Stromal cell of bone marrow (primary cell): ENCODE data around the gene MANSC4.

Experiments used
- DNase-seq: peaks from one replicate; pipeline ENCODE4 v3.0.0-alpha.2; 2012; ENCODE audit warnings: low read depth

The MANSC4 gene

GRCh38 chr12:27779920-27780611 is at the start of gene MANSC4, which contains the start of gene KLHL42:
TSS of gene MANSC4 (minus strand) at chr12:27780236. CDS start at chr12:27771276, 8,960 bp downstream.
TSS of gene KLHL42 (plus strand) at chr12:27780233. CDS start at chr12:27780331, 98 bp downstream.
- DNase-seq, result peak; percentile 44

GRCh38 chr12:27828196-27828595 is 48.2 kb upstream of the MANSC4 start:
- no peak for DNase-seq

- DNase-seq, result no peak
Observed at GRCh38 chr12:27826076-27826475, 46.0 kb upstream of the MANSC4 start.

GRCh38 chr12:27824126-27824842 is 44.2 kb upstream of the MANSC4 start:
- DNase-seq, result no peak

GRCh38 chr12:27823038-27823437 is 43.0 kb upstream of the MANSC4 start:
- DNase-seq, result no peak

- peak; percentile 54 for DNase-seq
Observed at GRCh38 chr12:27822076-27822712, 42.2 kb upstream of the MANSC4 start.

GRCh38 chr12:27821259-27821973 is 41.4 kb upstream of the MANSC4 start:
- DNase-seq, result peak; percentile 63

- no peak for DNase-seq
Observed at GRCh38 chr12:27820564-27820963, 40.5 kb upstream of the MANSC4 start.

GRCh38 chr12:27818401-27818918 is 38.4 kb upstream of the MANSC4 start:
- no peak for DNase-seq

- DNase-seq, result no peak
Observed at GRCh38 chr12:27817766-27818165, 37.7 kb upstream of the MANSC4 start.

- no peak for DNase-seq
Observed at GRCh38 chr12:27814851-27815591, 35.0 kb upstream of the MANSC4 start.

GRCh38 chr12:27814411-27814810 is 34.4 kb upstream of the MANSC4 start:
- no peak for DNase-seq

- DNase-seq, result no peak
Observed at GRCh38 chr12:27812502-27812901, 32.5 kb upstream of the MANSC4 start.

- no peak for DNase-seq
Observed at GRCh38 chr12:27810756-27811155, 30.7 kb upstream of the MANSC4 start.

- DNase-seq, result no peak
Observed at GRCh38 chr12:27808841-27809240, 28.8 kb upstream of the MANSC4 start.

- DNase-seq, result no peak
Observed at GRCh38 chr12:27807063-27807703, 27.1 kb upstream of the MANSC4 start.

GRCh38 chr12:27806259-27806658 is 26.2 kb upstream of the MANSC4 start:
- DNase-seq, result no peak

- DNase-seq, result no peak
Observed at GRCh38 chr12:27805238-27805637, 25.2 kb upstream of the MANSC4 start.

GRCh38 chr12:27802936-27803335 is 22.9 kb upstream of the MANSC4 start:
- DNase-seq, result no peak

GRCh38 chr12:27802511-27802910 is 22.5 kb upstream of the MANSC4 start:
- no peak for DNase-seq

GRCh38 chr12:27801630-27802029 is 21.6 kb upstream of the MANSC4 start:
- no peak for DNase-seq
